ENCODE data around the gene B3GALNT2. TPM values are rescaled to one million over a fixed set of nuclear protein-coding genes. Genes with fewer than 3 reads are reported as not detected.

The B3GALNT2 gene
- total and polyA plus RNA-seq, 2 of the 8 experiments (the other 6 are each of a cell fraction or from before 2014, with no cell fraction given): 15.4 to 39.4 TPM

DNA sequence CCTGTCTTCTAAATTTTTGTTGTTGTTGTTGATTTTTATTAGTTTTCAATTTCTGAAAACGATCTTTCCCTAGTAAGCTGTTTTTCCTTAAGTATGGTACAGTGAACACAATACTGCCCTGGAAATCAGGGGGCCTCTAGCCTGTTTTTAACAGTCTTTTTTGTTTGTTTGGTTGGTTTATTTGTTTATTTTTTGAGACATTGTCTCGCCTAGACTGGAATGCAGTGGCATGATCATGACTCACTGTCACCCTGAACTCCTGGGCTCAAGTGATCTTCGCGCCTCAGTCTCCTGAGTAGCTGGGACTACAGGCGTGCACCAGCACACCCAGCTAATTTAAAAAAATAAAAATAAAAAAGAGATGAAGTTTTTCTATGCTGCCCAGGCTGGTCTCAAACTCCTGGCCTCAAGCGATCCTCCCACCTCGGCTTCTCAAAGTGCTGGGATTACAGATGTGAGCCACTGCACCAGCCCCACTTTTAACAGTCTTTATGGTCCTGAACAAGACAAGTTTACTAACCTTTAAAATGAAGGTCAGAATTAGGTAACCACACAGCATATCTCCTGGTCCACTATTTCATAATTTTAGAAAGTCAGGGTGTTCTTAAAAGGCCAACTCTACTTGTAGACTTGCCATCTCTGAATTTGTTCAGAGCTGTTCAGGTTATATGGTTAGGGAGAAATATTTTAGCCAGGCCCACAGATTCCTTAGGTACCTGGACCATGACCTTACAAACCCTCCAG, 101.6 kb downstream of the B3GALNT2 start:
- Histone ChIP-seq H3K56ac (replicated peaks; ENCODE audit: insufficient read length, low read depth, low read length) (no peak overlapping the region), H4K8ac (ENCODE audit: extremely low read depth, insufficient read depth, low read length) (no peak overlapping the region), H3K18ac (ENCODE audit: extremely low read depth, low read length) (no peak overlapping the region), H2BK120ac (replicated peaks; ENCODE audit: low read depth, low read length) (no peak overlapping the region), H2BK5ac (ENCODE audit: low read depth, low read length) (no peak overlapping the region), H3K36me3 (ENCODE audit: control insufficient read depth in 2 of 4, insufficient read depth in 4 of 4, low read length in 3 of 4) (peaks cover 0 to 3% (median 0%) of the 10 kb centered on the region in 4 experiments; a peak in 1 of 8 replicates), H3K79me2 (ENCODE audit: control insufficient read depth in 1 of 2, insufficient read depth in 2 of 2, low read length in 2 of 2) (peaks cover 0 to 16% of the 10 kb centered on the region in 2 experiments; a peak in 2 of 4 replicates), H3K4me3 (ENCODE audit: extremely low read depth in 1 of 4, insufficient read depth in 2 of 4, low read depth in 3 of 4, low read length in 4 of 4) (no peak overlapping the region), H2BK15ac (ENCODE audit: low read length) (no peak overlapping the region), H3K4me2 (ENCODE audit: insufficient read depth in 1 of 2, low read depth in 2 of 2, low read length in 2 of 2) (no peak overlapping the region), H3K4ac (replicated peaks; ENCODE audit: insufficient read length, low read depth, low read length) (no peak overlapping the region), H3K27me3 (replicated peaks in 1 of 4; ENCODE audit: control insufficient read depth in 3 of 4, extremely low read depth in 1 of 4, insufficient read depth in 3 of 4, low read length in 3 of 4) (no peaks in the 10 kb centered on the region), H3K23ac (ENCODE audit: insufficient read length) (no peak overlapping the region), H4K91ac (replicated peaks; ENCODE audit: insufficient read length, low read length) (no peak overlapping the region), H3K14ac (ENCODE audit: insufficient read length) (no peak overlapping the region), H3K23me2 (ENCODE audit: low read depth, low read length) (no peaks in the 10 kb centered on the region), H4K20me1 (replicated peaks in 1 of 2; ENCODE audit: control insufficient read depth in 1 of 2, insufficient read depth in 2 of 2, low read length in 2 of 2) (peaks cover 0 to 2% of the 10 kb centered on the region in 2 experiments), H2BK12ac (ENCODE audit: low read depth, low read length) (no peak overlapping the region), H2AK5ac (ENCODE audit: low read depth, low read length) (no peak overlapping the region), H4K5ac (ENCODE audit: insufficient read length, low read depth, low read length) (no peak overlapping the region), H3K9me3 (ENCODE audit: insufficient read depth in 2 of 2, low read depth in 1 of 2, low read length in 1 of 2) (no peaks in the 10 kb centered on the region), H3K9ac (replicated peaks in 1 of 4; ENCODE audit: extremely low read depth in 1 of 4, low read depth in 3 of 4, low read length in 3 of 4) (no peak overlapping the region), H2AFZ (ENCODE audit: low read length) (no peak overlapping the region), H2BK20ac (ENCODE audit: low read length) (no peak overlapping the region), H3K4me1 (replicated peaks in 1 of 4; ENCODE audit: control insufficient read depth in 3 of 4, insufficient read depth in 4 of 4, low read length in 3 of 4) (no peaks in the 10 kb centered on the region), H3K79me1 (ENCODE audit: low read depth, low read length) (no peaks in the 10 kb centered on the region; the same call in 1 of the 2 replicates), H3K27ac (ENCODE audit: low read depth, low read length) (no peak overlapping the region)
- no peak for FAIRE-seq
- WGBS, 2 experiments (ENCODE audit: extremely low coverage in 1 of 2, insufficient coverage in 1 of 2, insufficient read length in 1 of 2, insufficient replicate concordance in 2 of 2, low coverage in 1 of 2, low lambda C conversion rate in 2 of 2, missing lambda C conversion rate in 1 of 2): 93% methylated on average over 7 of the region's 7 CpGs; no CpG with 5 or more reads in 1 of the 2 experiments
- no peak for TF ChIP-seq CBX8 (IDR thresholded peaks at IDR 0.05; ENCODE audit: borderline replicate concordance, low read depth, low read length)
- no peak for TF ChIP-seq RFX5 (IDR thresholded peaks at IDR 0.05; ENCODE audit: borderline replicate concordance, low read depth, low read length)
- TF ChIP-seq FOSL1 (IDR thresholded peaks at IDR 0.05; ENCODE audit: insufficient read depth, low read depth, low read length): no peak
- ChIA-PET POLR2A (ENCODE audit: partially characterized antibody) (interaction anchor here (0.6 kb wide), 1 partner anchor 886 kb away, joined by 3 read pairs; no protein-coding TSS in a partner anchor), CTCF (ENCODE audit: partially characterized antibody) (no interaction called here)
- peak in 1 of 2 experiments; percentile 26 for DNase-seq (ENCODE audit: low read depth in 1 of 2, low spot score in 2 of 2)

All from H1 (cell line).